A673 (cell line): Measurements from ENCODE around the gene SCGN.

Experiments
- CTCF ChIP-seq: fragments of 300-800, 200-600 bp; sonication (generic); conservative IDR thresholded peaks from 2 replicates; pipeline ENCODE4 v1.5.1; 2017; ENCODE audit warnings: low read depth, mild to moderate bottlenecking, antibody characterized with exemption, low read length, moderate library complexity, mixed read lengths
- EZH2 ChIP-seq: fragments of 200-600 bp; sonication (generic); IDR thresholded peaks from 2 replicates; pipeline ENCODE4 v1.6.1; 2017; ENCODE audit warnings: borderline replicate concordance, low read depth, mild to moderate bottlenecking, mixed read lengths, antibody characterized with exemption, low read length; ENCODE audit not compliant: poor library complexity, severe bottlenecking

- TF ChIP-seq CTCF (no peak), EZH2 (no peak)
Observed at GRCh38 chr6:25614052-25614451, 38.0 kb upstream of the SCGN start.
